Neuronal stem cell (in vitro differentiated cells): ENCODE data around the gene CCDC80.
"Not testable (repeated sequence)": the region's sequence is repeated elsewhere in the genome, so short reads cannot be mapped to it uniquely, and the experiment has no call there.

Experiments used
- DNase-seq: peaks from one replicate; pipeline ENCODE4 v3.0.0-alpha.2; 2013; ENCODE audit warnings: low spot score
- H2AFZ ChIP-seq: one replicate; pipeline ENCODE4 v1.6.1; 2013; ENCODE audit warnings: mild to moderate bottlenecking, low read length, inconsistent platforms
- H2AK5ac ChIP-seq: 2 replicates; pipeline ENCODE4 v1.6.1; 2013; ENCODE audit warnings: low read depth, mild to moderate bottlenecking, inconsistent platforms, low read length, moderate library complexity, mixed read lengths
- H2BK120ac ChIP-seq: 2 replicates; pipeline ENCODE4 v1.6.1; 2013; ENCODE audit warnings: low read depth, mild to moderate bottlenecking, inconsistent platforms, low read length, moderate library complexity, mixed read lengths
- H2BK12ac ChIP-seq: one replicate; pipeline ENCODE4 v1.6.1; 2013; ENCODE audit warnings: low read length, inconsistent platforms
- H2BK15ac ChIP-seq: 2 replicates; pipeline ENCODE4 v1.6.1; 2013; ENCODE audit warnings: mild to moderate bottlenecking, low read length, inconsistent platforms, mixed read lengths
- H2BK5ac ChIP-seq: one replicate; pipeline ENCODE4 v1.6.1; 2013; ENCODE audit warnings: inconsistent platforms, mild to moderate bottlenecking, low read length, moderate library complexity
- H3K14ac ChIP-seq: one replicate; pipeline ENCODE4 v1.6.1; 2013; ENCODE audit warnings: low read length, inconsistent platforms
- H3K18ac ChIP-seq: 2 replicates; pipeline ENCODE4 v1.6.1; 2013; ENCODE audit warnings: low read length, inconsistent platforms
- H3K23ac ChIP-seq: 2 replicates; pipeline ENCODE4 v1.6.1; 2013; ENCODE audit warnings: low read depth, mild to moderate bottlenecking, mixed read lengths, low read length, inconsistent platforms; ENCODE audit not compliant: poor library complexity
- H3K27ac ChIP-seq: replicated peaks from 3 replicates; pipeline ENCODE4 v1.5.1; 2013; ENCODE audit warnings: low read length, inconsistent platforms
- H3K27me3 ChIP-seq, 3 experiments: 2 replicates each; pipeline ENCODE4 v1.6.1; 2013; ENCODE audit warnings: low read length in 3 of 3, mild to moderate bottlenecking in 2 of 3, inconsistent platforms in 1 of 3, low read depth in 1 of 3, mixed read lengths in 1 of 3, moderate library complexity in 1 of 3; ENCODE audit not compliant: control insufficient read depth in 3 of 3, insufficient read depth in 3 of 3
- H3K36me3 ChIP-seq, 2 donors: replicated peaks in 1 of 2; 2 replicates each; pipeline ENCODE4 v1.6.1; 2013; ENCODE audit warnings: low read length in 2 of 2; ENCODE audit not compliant: control insufficient read depth in 2 of 2, insufficient read depth in 2 of 2
- H3K4ac ChIP-seq: 2 replicates; pipeline ENCODE4 v1.6.1; 2013; ENCODE audit warnings: inconsistent platforms, mild to moderate bottlenecking, low read length, moderate library complexity
- H3K4me1 ChIP-seq, 2 donors: 1 replicate in 1 of 2; 2 replicates in 1 of 2; pipeline ENCODE4 v1.6.1; 2013; ENCODE audit warnings: low read length in 2 of 2, low read depth in 1 of 2; ENCODE audit not compliant: control insufficient read depth in 2 of 2, insufficient read depth in 1 of 2
- H3K4me2 ChIP-seq: one replicate; pipeline ENCODE4 v1.6.1; 2013; ENCODE audit warnings: mild to moderate bottlenecking, low read length, inconsistent platforms; ENCODE audit not compliant: insufficient read depth, poor library complexity, severe bottlenecking
- H3K4me3 ChIP-seq, 2 donors: 2 replicates each; pipeline ENCODE4 v1.5.1; 2013; ENCODE audit warnings: low read length in 2 of 2, mild to moderate bottlenecking in 2 of 2, inconsistent platforms in 1 of 2, moderate library complexity in 1 of 2
- H3K79me1 ChIP-seq: one replicate; pipeline ENCODE4 v1.6.1; 2013; ENCODE audit warnings: low read depth, mild to moderate bottlenecking, inconsistent platforms, low read length, moderate library complexity
- H3K9ac ChIP-seq: one replicate; pipeline ENCODE4 v1.6.1; 2013; ENCODE audit warnings: mild to moderate bottlenecking, low read depth, low read length, inconsistent platforms; ENCODE audit not compliant: poor library complexity
- H3K9me3 ChIP-seq, 2 donors: replicated peaks in 1 of 2; 2 replicates each; pipeline versions ENCODE3 to v1.6.1; 2013; ENCODE audit warnings: low read length in 2 of 2, mild to moderate bottlenecking in 2 of 2, inconsistent platforms in 1 of 2, low read depth in 1 of 2, mixed read lengths in 1 of 2, moderate library complexity in 1 of 2; ENCODE audit not compliant: control insufficient read depth in 2 of 2, insufficient read depth in 1 of 2
- H4K8ac ChIP-seq: one replicate; pipeline ENCODE4 v1.6.1; 2013; ENCODE audit warnings: low read depth, mild to moderate bottlenecking, inconsistent platforms, low read length, moderate library complexity
- H4K91ac ChIP-seq: one replicate; pipeline ENCODE4 v1.6.1; 2013; ENCODE audit warnings: low read length, low read depth, mild to moderate bottlenecking, inconsistent platforms; ENCODE audit not compliant: poor library complexity
- WGBS, 2 donors: extraction: QIAGEN DNeasy Blood & Tissue Kit; methylation state at CpG; one replicate each; pipeline ENCODE4 v1.1.7; 2013; ENCODE audit warnings: missing lambda C conversion rate in 2 of 2, mixed read lengths in 1 of 2; ENCODE audit not compliant: insufficient read length in 2 of 2, insufficient replicate concordance in 1 of 2; ENCODE audit errors: extremely low coverage in 2 of 2; 5-methylcytosine and 5-hydroxymethylcytosine counted together

The CCDC80 gene

GRCh38 chr3:112568642-112569041, 72.3 kb downstream of the CCDC80 start:
- no peak overlapping the region for H2BK15ac ChIP-seq
- H2BK120ac ChIP-seq = no peak overlapping the region
- DNase-seq = no peak
- no peak overlapping the region for H2BK5ac ChIP-seq
- H3K4ac ChIP-seq = no peak overlapping the region
- H3K23ac ChIP-seq = no peak overlapping the region
- H3K14ac ChIP-seq = no peak overlapping the region
- no peak overlapping the region for H2AFZ ChIP-seq
- H3K79me1 ChIP-seq = no peaks in the 10 kb centered on the region
- WGBS, 2 donors = no CpG with 5 or more reads among the region's 2 CpGs
- H3K36me3 ChIP-seq = peaks cover 7 to 86% of the 10 kb centered on the region in 2 donors
- H3K4me2 ChIP-seq = no peak overlapping the region
- H2AK5ac ChIP-seq = no peak overlapping the region
- H2BK12ac ChIP-seq = no peak overlapping the region
- no peak overlapping the region for H3K18ac ChIP-seq
- no peak overlapping the region for H4K91ac ChIP-seq
- no peak overlapping the region for H4K8ac ChIP-seq
- no peak overlapping the region for H3K4me3 ChIP-seq
- no peak overlapping the region for H3K9ac ChIP-seq
- H3K27me3 ChIP-seq = no peaks in the 10 kb centered on the region
- H3K4me1 ChIP-seq = no peaks in the 10 kb centered on the region
- no peak overlapping the region for H3K27ac ChIP-seq
- peaks cover 0 to 3% of the 10 kb centered on the region in 2 donors for H3K9me3 ChIP-seq

- Histone ChIP-seq H3K23ac (no peak overlapping the region), H2BK5ac (no peak overlapping the region), H3K14ac (no peak overlapping the region), H3K4ac (no peak overlapping the region), H3K27me3 (no peaks in the 10 kb centered on the region), H2AFZ (no peak overlapping the region), H3K18ac (no peak overlapping the region), H2BK15ac (no peak overlapping the region), H3K4me1 (peaks cover 0 to 4% of the 10 kb centered on the region in 2 donors), H3K9me3 (no peaks in the 10 kb centered on the region), H2AK5ac (no peak overlapping the region), H2BK120ac (no peak overlapping the region), H3K9ac (no peak overlapping the region), H3K79me1 (peaks cover 2% of the 10 kb centered on the region), H3K4me2 (no peak overlapping the region), H3K36me3 (peaks cover 4 to 58% of the 10 kb centered on the region in 2 donors), H3K4me3 (no peak overlapping the region), H3K27ac (no peak overlapping the region), H4K8ac (no peak overlapping the region), H2BK12ac (no peak overlapping the region), H4K91ac (no peak overlapping the region)
- no peak for DNase-seq
Observed at GRCh38 chr3:112564940-112565305, 76.0 kb downstream of the CCDC80 start.

- H3K27me3 ChIP-seq, H3K18ac ChIP-seq, H2BK120ac ChIP-seq, H4K8ac ChIP-seq, H3K4me2 ChIP-seq, H3K9me3 ChIP-seq, H3K23ac ChIP-seq, H2BK5ac ChIP-seq, H2BK12ac ChIP-seq, H2AK5ac ChIP-seq, H3K79me1 ChIP-seq, H3K27ac ChIP-seq, H2BK15ac ChIP-seq, H3K4ac ChIP-seq, DNase-seq, H2AFZ ChIP-seq, H3K9ac ChIP-seq, H3K4me1 ChIP-seq, H4K91ac ChIP-seq, H3K14ac ChIP-seq, H3K4me3 ChIP-seq: not testable (repeated sequence)
- H3K36me3 ChIP-seq = peaks cover 4 to 53% of the 10 kb centered on the region in 2 donors
- no CpG with 5 or more reads among the region's 15 CpGs for WGBS, 2 donors
Observed at GRCh38 chr3:112564247-112564939, 76.5 kb downstream of the CCDC80 start.

- H2AK5ac ChIP-seq = peak within 1 kb of the TSS; percentile 46
- no peaks in the 10 kb centered on the region for H3K9me3 ChIP-seq
- H3K36me3 ChIP-seq = peaks cover 0 to 41% of the 10 kb centered on the region in 2 donors
- H3K4me3 ChIP-seq = peak within 1 kb of the TSS; percentile 83 to 96
- no peaks in the 10 kb centered on the region for H3K27me3 ChIP-seq
- no peak within 1 kb of the TSS for H4K91ac ChIP-seq
- no peak within 1 kb of the TSS for H4K8ac ChIP-seq
- H3K27ac ChIP-seq = peak within 1 kb of the TSS; percentile 94
- peak within 1 kb of the TSS; percentile 93 for H3K23ac ChIP-seq
- peak within 1 kb of the TSS; percentile 97 for H3K14ac ChIP-seq
- peak within 1 kb of the TSS; percentile 80 for H3K4me2 ChIP-seq
- peak within 1 kb of the TSS; percentile 98 for H3K9ac ChIP-seq
- H3K18ac ChIP-seq = peak within 1 kb of the TSS; percentile 96
- WGBS, 2 donors = no CpG with 5 or more reads among the region's 58 CpGs
- H2BK120ac ChIP-seq = no peak within 1 kb of the TSS
- H2AFZ ChIP-seq = peak within 1 kb of the TSS; percentile 97
- peak within 1 kb of the TSS; percentile 27 for H2BK5ac ChIP-seq
- H3K79me1 ChIP-seq = peaks cover 2% of the 10 kb centered on the region
- peak within 1 kb of the TSS; percentile 85 for H2BK15ac ChIP-seq
- DNase-seq = peak; percentile 95
- H3K4me1 ChIP-seq = peaks cover 0 to 11% of the 10 kb centered on the region in 2 donors
- H2BK12ac ChIP-seq = no peak within 1 kb of the TSS
- H3K4ac ChIP-seq = no peak within 1 kb of the TSS
Observed at GRCh38 chr3:112561734-112562529, 79.0 kb downstream of the CCDC80 start, which contains the start of the genes ATG3 and SLC35A5. TSS of gene ATG3 (minus strand) at chr3:112561962. CDS start at chr3:112561528, 434 bp downstream. TSS of gene SLC35A5 (plus strand) at chr3:112562045. CDS start at chr3:112563404, 1,359 bp downstream.
